GM21515 (cell line): Measurements from ENCODE around the gene ZNF319.

Experiments
- ATAC-seq: cut with Tn5 transposase; IDR thresholded peaks from one replicate; pipeline ENCODE4 v1.9.1; 2021; ENCODE audit not compliant: unreplicated experiment

The ZNF319 gene

GRCh38 chr16:57957673-57958392, 42.6 kb downstream of the ZNF319 start:
- no peak for ATAC-seq

DNA sequence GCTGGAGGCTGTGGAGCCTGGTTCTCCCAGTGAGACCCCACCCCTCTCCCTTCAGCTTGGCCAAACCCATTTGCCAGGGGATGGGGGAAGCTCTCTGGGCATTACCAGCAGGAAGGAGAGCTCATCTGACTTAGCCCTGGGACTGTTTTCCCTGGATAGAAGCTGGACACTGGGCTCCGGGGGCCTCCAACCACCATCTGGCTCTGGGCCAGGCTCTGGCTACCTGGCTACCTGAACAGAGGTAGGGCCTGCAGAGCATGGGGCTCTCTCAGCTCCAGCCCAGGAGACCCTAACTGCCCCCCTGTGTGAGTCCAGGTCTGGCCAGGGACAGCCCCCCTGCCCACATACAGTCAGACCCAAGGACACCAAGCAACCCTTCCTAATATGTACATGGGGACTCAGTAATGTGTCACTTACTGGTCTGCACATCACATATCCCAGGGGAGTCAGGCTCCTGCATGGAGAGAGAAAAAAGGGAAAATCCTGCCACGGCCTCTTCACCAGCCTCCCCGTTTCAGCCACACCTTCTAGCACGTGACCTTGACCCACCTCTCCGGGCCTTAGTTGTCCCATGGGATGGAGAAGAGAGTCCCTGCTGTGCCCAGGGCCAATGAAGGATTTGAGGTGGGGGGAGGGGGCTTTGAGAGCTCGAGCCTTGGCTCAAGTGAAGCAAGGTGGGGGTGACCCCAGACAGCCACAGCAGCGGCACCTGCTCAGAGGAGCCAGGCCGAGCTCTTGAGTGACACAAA, 43.4 kb downstream of the ZNF319 start:
- ATAC-seq: no peak

DNA sequence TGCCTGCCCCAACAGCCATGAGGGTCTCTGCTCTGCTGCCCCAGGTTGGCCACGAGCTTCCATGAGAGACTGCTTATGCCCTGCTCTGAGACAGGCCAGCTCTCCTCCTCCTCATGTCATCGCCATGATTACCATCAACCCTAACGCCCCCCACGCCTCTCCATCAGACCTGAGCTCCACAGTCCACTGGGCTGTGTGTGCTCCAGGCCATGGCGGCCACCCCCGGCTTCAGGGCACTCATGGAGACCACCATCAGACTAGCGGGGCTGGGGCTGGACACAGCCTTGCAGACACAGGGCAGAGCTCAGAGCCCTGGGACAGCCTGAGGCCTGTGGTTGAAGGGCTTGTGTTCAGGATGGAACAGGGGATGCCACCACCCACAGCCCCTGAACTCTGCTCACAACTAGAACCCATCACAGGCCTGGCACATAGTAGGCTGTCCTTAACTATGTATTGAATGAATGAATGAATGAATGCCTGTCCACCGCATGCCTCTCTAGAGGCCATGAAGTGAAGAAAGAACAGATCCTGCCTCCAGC, 44.1 kb downstream of the ZNF319 start:
- no peak for ATAC-seq

DNA sequence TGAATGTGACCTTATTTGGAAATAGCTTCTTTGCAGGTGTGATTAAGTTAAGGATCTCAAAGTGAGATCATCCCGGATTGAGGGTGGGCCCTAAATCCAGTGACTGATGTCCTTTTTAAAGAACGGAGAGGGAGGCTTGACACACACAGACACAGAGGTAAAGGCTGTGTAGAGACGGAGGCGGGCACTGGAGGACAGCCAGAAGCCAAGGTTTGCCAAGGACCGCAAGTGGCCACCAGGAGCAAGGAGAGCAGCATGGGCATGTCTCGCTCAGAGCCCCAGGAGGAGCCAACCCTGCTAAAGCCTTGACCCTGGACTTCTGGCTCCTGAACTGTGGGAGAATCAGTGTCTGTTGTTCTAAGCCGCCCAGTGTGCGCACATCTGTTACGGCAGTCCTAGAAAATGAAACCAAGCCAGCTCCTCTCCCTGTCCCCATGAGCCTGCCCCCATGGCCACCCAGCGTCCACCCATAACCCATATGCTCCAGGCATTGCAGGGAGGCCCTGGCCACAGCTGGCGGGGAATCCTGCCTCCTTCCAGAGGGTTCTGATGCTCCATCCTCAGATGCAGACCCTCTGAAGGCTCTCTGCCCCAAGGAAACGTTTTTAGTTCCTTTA, 44.8 kb downstream of the ZNF319 start:
- no peak for ATAC-seq

DNA sequence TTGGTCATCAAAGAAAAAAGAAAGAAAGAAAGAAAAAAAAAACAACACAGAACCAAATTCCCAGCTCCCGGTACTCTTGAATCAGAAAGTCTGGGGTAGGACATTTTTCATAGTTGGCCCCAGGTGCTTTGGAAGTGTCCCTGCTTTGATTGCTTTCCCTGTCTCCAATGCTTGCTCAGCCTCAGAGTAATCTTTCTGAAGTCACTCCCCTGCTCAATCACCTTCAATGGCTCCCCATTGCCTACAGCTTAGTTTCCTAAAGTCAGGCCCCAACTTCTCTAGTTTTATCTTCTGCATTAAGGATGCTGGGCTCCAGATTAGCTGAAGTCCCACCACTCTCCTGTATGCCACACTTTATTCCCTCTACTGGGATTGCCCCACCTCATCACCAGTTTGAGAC, 46.6 kb downstream of the ZNF319 start:
- ATAC-seq: no peak

DNA sequence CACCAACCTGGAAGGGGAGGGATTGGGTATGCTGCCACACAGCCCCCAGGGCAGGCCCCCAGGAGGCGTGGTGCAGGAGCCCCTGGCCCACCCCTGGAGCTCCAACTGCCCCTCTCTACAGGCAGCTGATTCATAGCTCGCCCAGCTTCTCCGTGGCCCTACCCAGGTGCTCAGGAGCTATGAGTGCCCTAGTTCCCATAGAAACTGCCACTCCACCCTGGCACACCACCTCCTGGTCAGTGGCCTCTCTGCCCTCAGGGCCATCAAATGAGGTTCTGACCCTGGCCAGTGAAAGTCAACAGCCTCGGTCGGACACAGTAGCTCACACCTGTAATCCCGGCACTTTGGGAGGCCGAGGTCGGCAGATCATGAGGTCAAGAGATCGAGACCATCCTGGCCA, 47.6 kb downstream of the ZNF319 start:
- ATAC-seq: no peak

DNA sequence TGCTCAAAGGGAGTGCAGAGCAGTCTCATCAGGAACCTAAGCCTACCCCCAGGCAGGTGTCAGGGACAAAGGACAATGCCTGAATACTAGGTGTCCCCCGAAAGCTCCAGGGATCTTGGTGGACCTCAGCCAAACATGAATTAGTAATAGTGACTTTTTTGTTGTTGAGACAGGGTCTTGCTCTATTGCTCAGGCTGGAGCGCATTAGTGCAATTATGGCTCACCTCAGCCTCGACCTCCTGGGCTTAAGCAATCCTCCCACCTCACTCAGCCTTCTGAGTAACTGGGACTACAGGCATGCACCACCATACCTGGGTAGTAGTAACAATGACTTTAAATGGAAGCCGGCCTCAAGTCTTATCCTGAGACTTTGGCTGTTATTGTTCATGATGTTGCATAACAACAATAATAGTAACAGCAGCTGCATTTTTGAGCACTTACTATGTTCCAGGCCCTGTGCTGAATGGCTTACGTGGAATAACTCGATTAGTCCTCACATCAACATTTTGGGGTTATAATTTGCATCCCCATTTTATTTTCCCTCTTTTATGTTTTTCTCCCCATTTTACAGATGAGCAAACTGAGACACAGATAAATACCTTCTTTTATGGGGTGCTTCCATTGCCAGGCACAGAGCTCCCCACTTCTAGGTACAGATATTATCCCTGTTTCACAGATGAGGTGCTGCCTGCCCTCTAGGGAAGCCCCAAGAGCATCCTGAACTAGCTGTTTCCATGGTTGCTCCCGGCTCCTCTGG, 49.1 kb downstream of the ZNF319 start:
- ATAC-seq: no peak

GRCh38 chr16:57950382-57950781, 50.1 kb downstream of the ZNF319 start:
- ATAC-seq: no peak

GRCh38 chr16:57949595-57950238, 50.8 kb downstream of the ZNF319 start:
- no peak for ATAC-seq

- no peak for ATAC-seq
Observed at GRCh38 chr16:57949013-57949412, 51.5 kb downstream of the ZNF319 start.

DNA sequence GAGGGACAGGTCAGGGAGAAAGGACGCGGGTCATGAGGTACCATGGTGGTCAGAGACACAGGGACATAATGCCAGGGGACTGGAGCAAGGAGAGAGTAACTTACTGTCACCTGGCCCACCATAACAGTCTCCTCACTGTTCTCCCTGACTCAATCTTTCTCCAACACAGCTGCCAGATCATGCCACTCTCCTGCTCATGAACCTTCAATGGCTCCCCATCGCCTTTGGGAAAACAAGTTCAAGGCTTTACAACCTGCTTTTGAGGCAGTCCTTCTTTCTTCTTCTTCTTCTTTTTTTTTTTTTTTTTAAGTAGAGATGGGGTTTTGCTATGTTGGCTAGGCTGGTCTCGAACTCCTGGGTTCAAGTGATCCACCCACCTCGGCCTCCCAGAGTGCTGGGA, 52.4 kb downstream of the ZNF319 start:
- ATAC-seq: no peak

DNA sequence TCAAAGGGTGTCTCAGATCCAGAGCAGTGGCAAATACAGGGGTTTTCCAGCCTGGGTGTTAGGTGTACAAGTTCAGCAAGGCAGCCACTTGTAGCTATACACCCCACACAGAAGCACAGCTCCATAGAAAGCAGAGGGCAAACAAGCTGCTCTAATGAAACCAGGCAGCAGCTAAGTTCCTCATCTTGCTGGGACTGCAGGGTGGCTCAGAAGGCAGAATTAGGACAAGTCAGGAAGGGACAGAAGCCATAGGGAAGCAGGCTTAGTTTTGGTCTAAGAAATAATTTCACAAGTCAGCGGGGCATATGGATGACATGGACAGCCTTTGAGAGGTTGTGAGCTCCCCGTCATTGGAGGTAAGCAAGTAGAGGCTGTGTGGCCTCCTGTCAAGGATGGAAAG, 53.2 kb downstream of the ZNF319 start:
- ATAC-seq: no peak

DNA sequence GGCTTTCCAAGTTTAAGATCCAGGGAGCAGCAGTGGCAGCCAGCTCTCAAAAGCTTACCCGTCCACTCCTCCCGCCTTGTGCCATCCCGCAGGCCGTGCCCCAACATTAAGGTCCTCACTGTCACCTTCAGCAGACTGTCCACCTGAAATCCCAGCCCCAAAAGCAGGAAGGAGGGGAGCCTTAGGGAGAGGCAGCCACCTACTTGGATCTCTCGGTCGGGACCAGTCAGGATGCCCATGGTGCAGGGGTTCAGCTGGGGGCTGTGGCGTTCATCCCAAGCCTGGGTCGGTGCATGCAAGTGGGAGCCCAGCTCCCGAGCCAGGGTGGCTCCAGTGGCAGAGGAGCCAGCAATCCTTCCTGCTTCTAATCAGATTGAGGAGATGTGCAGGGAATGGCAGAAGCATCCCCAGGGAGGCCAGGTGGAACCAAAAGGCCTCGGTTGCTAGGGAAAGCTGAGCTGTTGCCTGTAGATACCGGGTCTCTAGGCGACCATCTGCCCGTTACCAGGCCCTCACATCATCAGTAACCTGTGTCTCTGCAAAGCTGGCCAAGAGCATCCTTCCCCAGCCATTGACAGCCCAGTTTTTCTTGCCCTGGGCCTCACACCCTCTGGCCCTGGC, 54.2 kb downstream of the ZNF319 start:
- ATAC-seq: no peak

- ATAC-seq: no peak
Observed at GRCh38 chr16:57945740-57946138, 54.7 kb downstream of the ZNF319 start.

- ATAC-seq: no peak
Observed at GRCh38 chr16:57944970-57945739, 55.3 kb downstream of the ZNF319 start.
